ENCODE measurements around the gene LZTS3. TPM values are rescaled to one million over a fixed set of nuclear protein-coding genes. Genes with fewer than 3 reads are reported as not detected.

The LZTS3 gene
- total and polyA plus RNA-seq, 2 of the 8 experiments (the other 6 are each of a cell fraction or from before 2014, with no cell fraction given) = 31.8 to 33.5 TPM

DNA sequence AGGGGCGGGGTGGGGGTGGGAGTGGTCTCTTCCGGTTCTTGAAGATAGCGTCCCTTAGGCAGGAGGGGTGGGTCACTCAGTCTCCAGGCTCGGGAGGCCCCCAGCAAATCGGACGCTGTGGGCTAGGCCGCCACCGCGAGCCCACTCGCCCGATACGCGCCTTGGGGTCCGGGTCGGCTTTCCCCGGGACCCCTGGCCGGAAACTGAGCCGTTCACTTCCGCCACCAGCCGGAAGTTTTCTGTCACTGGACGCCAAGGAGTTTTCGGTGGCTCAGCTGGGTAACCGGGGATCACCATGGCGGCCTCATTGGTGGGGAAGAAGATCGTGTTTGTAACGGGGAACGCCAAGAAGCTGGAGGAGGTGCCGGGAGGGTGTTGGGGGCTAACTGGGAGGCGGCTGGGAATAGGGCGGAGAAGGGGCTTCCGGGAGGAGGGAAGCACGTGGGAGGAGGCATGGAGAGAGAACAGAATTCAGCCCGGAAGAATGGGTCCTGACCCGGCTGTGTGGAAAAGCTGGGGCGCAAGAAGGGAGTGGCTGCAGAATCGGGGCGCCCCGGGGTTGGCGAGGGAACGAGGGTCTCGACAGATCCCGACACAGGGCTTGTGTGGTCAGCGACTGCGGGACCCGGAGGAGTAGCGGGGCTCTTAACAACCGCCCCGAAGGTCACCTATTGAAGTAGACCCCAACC, 36.1 kb upstream of the LZTS3 start, which contains the start of gene ITPA:
Gene ITPA, plus strand, starts transcription at position 242 of the 689 bp plus-strand sequence. Its CDS starts 54 bp downstream, at position 296.
- Histone ChIP-seq H3K4ac (replicated peaks; ENCODE audit: insufficient read length, low read depth, low read length) (peak within 1 kb of the TSS; percentile 27), H3K9me3 (ENCODE audit: insufficient read depth in 2 of 2, low read depth in 1 of 2, low read length in 1 of 2) (no peaks in the 10 kb centered on the region), H3K79me1 (ENCODE audit: low read depth, low read length) (peaks cover 13% of the 10 kb centered on the region), H3K23ac (ENCODE audit: insufficient read length) (no peak within 1 kb of the TSS), H2BK15ac (ENCODE audit: low read length) (no peak within 1 kb of the TSS; the same call in 1 of the 2 replicates), H4K5ac (ENCODE audit: insufficient read length, low read depth, low read length) (peak within 1 kb of the TSS; percentile 82), H3K4me1 (replicated peaks in 1 of 4; ENCODE audit: control insufficient read depth in 3 of 4, insufficient read depth in 4 of 4, low read length in 3 of 4) (peaks cover 0 to 9% (median 1%) of the 10 kb centered on the region in 4 experiments; a peak in 4 of 7 replicates), H3K56ac (replicated peaks; ENCODE audit: insufficient read length, low read depth, low read length) (peak within 1 kb of the TSS; percentile 33), H3K23me2 (ENCODE audit: low read depth, low read length) (peaks cover 12% of the 10 kb centered on the region), H3K4me2 (ENCODE audit: insufficient read depth in 1 of 2, low read depth in 2 of 2, low read length in 2 of 2) (peak within 1 kb of the TSS; percentile 94 to 97), H3K9ac (replicated peaks in 1 of 4; ENCODE audit: extremely low read depth in 1 of 4, low read depth in 3 of 4, low read length in 3 of 4) (peak within 1 kb of the TSS; percentile 35 to 90 (median 56)), H2BK12ac (ENCODE audit: low read depth, low read length) (no peak within 1 kb of the TSS; the same call in 1 of the 2 replicates), H4K91ac (replicated peaks; ENCODE audit: insufficient read length, low read length) (peak within 1 kb of the TSS; percentile 30), H3K36me3 (ENCODE audit: control insufficient read depth in 2 of 4, insufficient read depth in 4 of 4, low read length in 3 of 4) (peaks cover 4 to 12% (median 8%) of the 10 kb centered on the region in 4 experiments; a peak in 7 of 8 replicates), H2AFZ (ENCODE audit: low read length) (peak within 1 kb of the TSS; percentile 73; the same call in 1 of the 2 replicates), H3K27ac (ENCODE audit: low read depth, low read length) (peak within 1 kb of the TSS; percentile 23; the same call in 1 of the 2 replicates), H2BK20ac (ENCODE audit: low read length) (no peak within 1 kb of the TSS), H3K14ac (ENCODE audit: insufficient read length) (no peak within 1 kb of the TSS), H2AK5ac (ENCODE audit: low read depth, low read length) (peak within 1 kb of the TSS; percentile 75; the same call in 1 of the 2 replicates), H4K8ac (ENCODE audit: extremely low read depth, insufficient read depth, low read length) (0 out of 2 replicates have a peak within 1 kb of the TSS, but pooled peaks have one; percentile 20), H3K79me2 (ENCODE audit: control insufficient read depth in 1 of 2, insufficient read depth in 2 of 2, low read length in 2 of 2) (peaks cover 4 to 22% of the 10 kb centered on the region in 2 experiments; a peak in 3 of 4 replicates), H2BK5ac (ENCODE audit: low read depth, low read length) (peak within 1 kb of the TSS; percentile 72; the same call in 1 of the 2 replicates), H3K18ac (ENCODE audit: extremely low read depth, low read length) (peak within 1 kb of the TSS; percentile 43), H3K4me3 (ENCODE audit: extremely low read depth in 1 of 4, insufficient read depth in 2 of 4, low read depth in 3 of 4, low read length in 4 of 4) (peak within 1 kb of the TSS; percentile 90 to 96 (median 94)), H4K20me1 (replicated peaks in 1 of 2; ENCODE audit: control insufficient read depth in 1 of 2, insufficient read depth in 2 of 2, low read length in 2 of 2) (peaks cover 0 to 2% of the 10 kb centered on the region in 2 experiments), H2BK120ac (replicated peaks; ENCODE audit: low read depth, low read length) (no peak within 1 kb of the TSS), H3K27me3 (replicated peaks in 1 of 4; ENCODE audit: control insufficient read depth in 3 of 4, extremely low read depth in 1 of 4, insufficient read depth in 3 of 4, low read length in 3 of 4) (no peaks in the 10 kb centered on the region)
- ChIA-PET CTCF (ENCODE audit: partially characterized antibody) (interaction anchor here (0.9 to 2.2 kb wide), 4 partner anchors 9 to 56 kb away, joined by 3 to 6 read pairs (median 4); no protein-coding TSS in a partner anchor), POLR2A (ENCODE audit: partially characterized antibody) (interaction anchor here (0.6 to 3.6 kb wide), 12 partner anchors 9 to 164 kb away, joined by 3 to 14 read pairs (median 4); partner anchors contain the start of genes FASTKD5, LZTS3, MRPS26 and SLC4A11)
- 1% methylated on average over 40 of the region's 48 CpGs; no CpG with 5 or more reads in 1 of the 2 experiments for WGBS, 2 experiments (ENCODE audit: extremely low coverage in 1 of 2, insufficient coverage in 1 of 2, insufficient read length in 1 of 2, insufficient replicate concordance in 2 of 2, low coverage in 1 of 2, low lambda C conversion rate in 2 of 2, missing lambda C conversion rate in 1 of 2)
- DNase-seq (ENCODE audit: low read depth in 1 of 2, low spot score in 2 of 2) (peak in 1 of 2 experiments; percentile 77), FAIRE-seq (no peak)
- TF ChIP-seq HDAC6 (IDR thresholded peaks at IDR 0.05; ENCODE audit: low read depth, low read length) = no peak
- TF ChIP-seq, protein P1, sequence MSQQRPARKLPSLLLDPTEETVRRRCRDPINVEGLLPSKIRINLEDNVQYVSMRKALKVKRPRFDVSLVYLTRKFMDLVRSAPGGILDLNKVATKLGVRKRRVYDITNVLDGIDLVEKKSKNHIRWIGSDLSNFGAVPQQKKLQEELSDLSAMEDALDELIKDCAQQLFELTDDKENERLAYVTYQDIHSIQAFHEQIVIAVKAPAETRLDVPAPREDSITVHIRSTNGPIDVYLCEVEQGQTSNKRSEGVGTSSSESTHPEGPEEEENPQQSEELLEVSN (IDR thresholded peaks at IDR 0.05) = peak; percentile 41; the same call in 1 of the 2 replicates
- no peak for TF ChIP-seq TEAD4 (IDR thresholded peaks at IDR 0.05; ENCODE audit: low read depth, low read length)
- peak; percentile 96 for TF ChIP-seq KDM4A (IDR thresholded peaks at IDR 0.05; ENCODE audit: low read depth, low read length, severe bottlenecking)
- no peak for TF ChIP-seq RNF2 (IDR thresholded peaks at IDR 0.05; ENCODE audit: borderline replicate concordance, low read depth, low read length, missing control alignments, poor library complexity, severe bottlenecking)
- no peak for TF ChIP-seq SUZ12 (IDR thresholded peaks at IDR 0.05; ENCODE audit: low read length)
- TF ChIP-seq RBBP5 (IDR thresholded peaks at IDR 0.05; ENCODE audit: borderline replicate concordance, low read depth, low read length) = peak; percentile 74; the same call in 1 of the 2 replicates
- TF ChIP-seq TCF12 (IDR thresholded peaks at IDR 0.05; ENCODE audit: low read depth, low read length) = no peak

Measured in H1 (cell line).